Neuron (in vitro differentiated cells): Measurements from ENCODE around the gene SERPINA9.

ENCODE experiments used
- H2AFZ ChIP-seq: one replicate; pipeline ENCODE4 v1.6.1; 2013; ENCODE audit warnings: low read depth, mild to moderate bottlenecking, inconsistent platforms, low read length, moderate library complexity
- H3K27me3 ChIP-seq: one replicate; pipeline ENCODE4 v1.6.1; 2013; ENCODE audit warnings: low read length; ENCODE audit not compliant: insufficient read depth
- H3K36me3 ChIP-seq: one replicate; pipeline ENCODE4 v1.6.1; 2013; ENCODE audit warnings: low read length; ENCODE audit not compliant: insufficient read depth
- H3K4me1 ChIP-seq: one replicate; pipeline ENCODE4 v1.6.1; 2013; ENCODE audit warnings: low read length; ENCODE audit not compliant: insufficient read depth
- H3K4me3 ChIP-seq: 2 replicates; pipeline ENCODE4 v1.5.1; 2013; ENCODE audit warnings: mild to moderate bottlenecking, low read length, moderate library complexity
- H3K9me3 ChIP-seq: one replicate; pipeline ENCODE4 v1.6.1; 2013; ENCODE audit warnings: low read length

Gene SERPINA9

GRCh38 chr14:94449930-94450329 is 26.1 kb downstream of the SERPINA9 start:
- no peaks in the 10 kb centered on the region for H3K9me3 ChIP-seq
- peaks cover 7% of the 10 kb centered on the region for H3K4me1 ChIP-seq
- H3K27me3 ChIP-seq = no peaks in the 10 kb centered on the region
- H3K4me3 ChIP-seq = no peak overlapping the region
- H3K36me3 ChIP-seq = no peaks in the 10 kb centered on the region
- H2AFZ ChIP-seq = no peak overlapping the region

GRCh38 chr14:94448071-94448808 is 27.8 kb downstream of the SERPINA9 start:
- no peak overlapping the region for H3K4me3 ChIP-seq
- no peaks in the 10 kb centered on the region for H3K27me3 ChIP-seq
- H2AFZ ChIP-seq = no peak overlapping the region
- no peaks in the 10 kb centered on the region for H3K36me3 ChIP-seq
- no peaks in the 10 kb centered on the region for H3K9me3 ChIP-seq
- H3K4me1 ChIP-seq = peaks cover 7% of the 10 kb centered on the region

DNA sequence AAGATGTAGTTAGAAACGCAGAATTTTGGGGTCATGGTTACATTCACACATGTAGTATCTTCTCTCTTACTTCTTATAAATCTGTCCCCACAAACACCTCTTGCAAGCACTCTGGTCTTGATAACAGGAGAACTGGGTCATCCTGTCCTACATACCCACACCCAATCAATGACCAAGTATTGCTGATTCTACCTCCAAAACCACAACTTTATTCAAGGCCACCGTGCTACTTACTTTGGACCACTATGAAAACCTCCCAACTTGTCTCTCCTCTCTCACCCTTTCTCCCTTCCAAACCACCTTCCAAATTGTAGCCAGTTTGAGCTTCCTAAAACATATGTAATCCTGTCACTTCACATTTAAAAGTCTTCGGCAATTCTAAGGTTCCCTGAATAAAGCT is 28.8 kb downstream of the SERPINA9 start:
- H3K36me3 ChIP-seq = no peaks in the 10 kb centered on the region
- peaks cover 7% of the 10 kb centered on the region for H3K4me1 ChIP-seq
- no peak overlapping the region for H2AFZ ChIP-seq
- no peaks in the 10 kb centered on the region for H3K9me3 ChIP-seq
- H3K27me3 ChIP-seq = no peaks in the 10 kb centered on the region
- H3K4me3 ChIP-seq = no peak overlapping the region

GRCh38 chr14:94446126-94446525 is 29.9 kb downstream of the SERPINA9 start:
- no peaks in the 10 kb centered on the region for H3K27me3 ChIP-seq
- H3K36me3 ChIP-seq = no peaks in the 10 kb centered on the region
- H2AFZ ChIP-seq = no peak overlapping the region
- no peaks in the 10 kb centered on the region for H3K9me3 ChIP-seq
- H3K4me3 ChIP-seq = no peak overlapping the region
- H3K4me1 ChIP-seq = no peaks in the 10 kb centered on the region

GRCh38 chr14:94445003-94445402 is 31.0 kb downstream of the SERPINA9 start:
- Histone ChIP-seq H3K27me3 (no peaks in the 10 kb centered on the region), H2AFZ (no peak overlapping the region), H3K4me1 (no peaks in the 10 kb centered on the region), H3K4me3 (no peak overlapping the region), H3K9me3 (no peaks in the 10 kb centered on the region), H3K36me3 (no peaks in the 10 kb centered on the region)

DNA sequence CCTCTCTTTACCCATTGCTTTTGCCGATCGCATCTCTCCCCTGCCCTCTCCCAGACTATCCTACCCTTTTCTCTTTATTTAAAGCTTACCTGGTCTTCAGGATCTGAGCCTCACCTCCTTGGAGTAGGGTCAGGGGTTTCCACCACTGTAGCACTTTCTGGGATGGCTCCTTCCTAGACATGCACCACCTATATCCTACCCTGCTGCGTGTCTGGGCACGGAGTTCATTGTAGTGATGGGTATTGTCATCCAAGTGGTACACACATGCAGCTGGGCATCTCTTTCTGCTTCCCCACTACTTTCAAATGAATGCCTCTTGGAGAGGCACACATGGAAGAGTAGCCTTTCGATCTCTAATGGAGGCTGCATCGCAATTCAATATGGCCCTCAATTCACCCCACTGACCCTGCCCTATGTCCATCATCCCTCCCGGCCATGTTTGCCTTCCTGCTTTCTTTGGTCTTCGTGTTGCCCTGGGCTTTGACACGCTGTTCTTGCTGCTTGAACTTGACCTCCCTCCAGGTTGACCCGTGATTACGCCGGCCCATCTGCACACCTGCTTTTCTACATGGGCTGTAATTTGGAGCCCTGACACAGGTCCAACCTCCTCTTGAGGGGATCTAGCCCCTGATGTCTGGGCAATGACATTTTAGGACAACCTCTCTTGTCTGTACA is 34.3 kb downstream of the SERPINA9 start:
- H3K4me1 ChIP-seq = no peaks in the 10 kb centered on the region
- no peaks in the 10 kb centered on the region for H3K9me3 ChIP-seq
- H2AFZ ChIP-seq = no peak overlapping the region
- H3K36me3 ChIP-seq = no peaks in the 10 kb centered on the region
- no peak overlapping the region for H3K4me3 ChIP-seq
- no peaks in the 10 kb centered on the region for H3K27me3 ChIP-seq

GRCh38 chr14:94441130-94441529 is 34.9 kb downstream of the SERPINA9 start:
- no peaks in the 10 kb centered on the region for H3K4me1 ChIP-seq
- no peak overlapping the region for H3K4me3 ChIP-seq
- no peaks in the 10 kb centered on the region for H3K27me3 ChIP-seq
- no peaks in the 10 kb centered on the region for H3K36me3 ChIP-seq
- no peaks in the 10 kb centered on the region for H3K9me3 ChIP-seq
- H2AFZ ChIP-seq = no peak overlapping the region

- no peak overlapping the region for H3K4me3 ChIP-seq
- no peaks in the 10 kb centered on the region for H3K27me3 ChIP-seq
- no peaks in the 10 kb centered on the region for H3K4me1 ChIP-seq
- no peaks in the 10 kb centered on the region for H3K9me3 ChIP-seq
- H3K36me3 ChIP-seq = no peaks in the 10 kb centered on the region
- no peak overlapping the region for H2AFZ ChIP-seq
Observed at GRCh38 chr14:94439453-94440057, 36.4 kb downstream of the SERPINA9 start.

GRCh38 chr14:94428610-94429009 is 47.4 kb downstream of the SERPINA9 start:
- H2AFZ ChIP-seq = no peak overlapping the region
- no peaks in the 10 kb centered on the region for H3K9me3 ChIP-seq
- H3K4me3 ChIP-seq = no peak overlapping the region
- no peaks in the 10 kb centered on the region for H3K36me3 ChIP-seq
- H3K27me3 ChIP-seq = no peaks in the 10 kb centered on the region
- H3K4me1 ChIP-seq = no peaks in the 10 kb centered on the region

DNA sequence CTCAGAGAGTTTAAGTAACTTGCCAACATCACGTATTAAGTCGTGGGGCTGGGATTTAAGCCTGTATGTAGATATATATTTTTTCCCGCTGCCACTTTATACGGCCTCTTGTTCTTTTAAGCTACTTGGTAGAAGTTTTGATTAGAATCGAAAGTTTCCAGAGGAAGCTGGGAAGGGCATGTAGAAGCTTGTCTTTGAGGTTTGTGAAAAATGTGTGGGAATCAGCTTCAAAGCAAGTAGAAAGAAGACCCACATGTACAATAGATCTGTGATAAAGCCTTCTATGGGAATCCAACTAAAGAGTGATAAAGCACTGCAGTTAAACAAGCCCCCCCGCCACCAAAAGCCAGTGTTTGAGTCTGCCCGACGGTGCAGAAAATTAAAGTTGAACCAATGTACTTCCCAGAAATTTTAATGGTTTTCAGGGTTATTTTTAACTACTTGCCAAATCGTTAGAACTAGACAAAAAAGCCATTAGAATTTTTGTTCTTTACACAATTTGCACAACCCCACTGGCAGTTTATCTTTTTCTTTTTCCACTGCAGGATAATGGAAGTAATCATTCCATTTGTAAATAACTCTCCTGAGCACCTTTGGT is 48.9 kb downstream of the SERPINA9 start:
- H3K9me3 ChIP-seq = no peaks in the 10 kb centered on the region
- no peak overlapping the region for H3K4me3 ChIP-seq
- H2AFZ ChIP-seq = no peak overlapping the region
- no peaks in the 10 kb centered on the region for H3K4me1 ChIP-seq
- H3K36me3 ChIP-seq = no peaks in the 10 kb centered on the region
- H3K27me3 ChIP-seq = no peaks in the 10 kb centered on the region

- Histone ChIP-seq H3K4me1 (no peaks in the 10 kb centered on the region), H3K4me3 (no peak overlapping the region), H3K36me3 (no peaks in the 10 kb centered on the region)
Observed at GRCh38 chr14:94426526-94426925, 49.5 kb downstream of the SERPINA9 start.

DNA sequence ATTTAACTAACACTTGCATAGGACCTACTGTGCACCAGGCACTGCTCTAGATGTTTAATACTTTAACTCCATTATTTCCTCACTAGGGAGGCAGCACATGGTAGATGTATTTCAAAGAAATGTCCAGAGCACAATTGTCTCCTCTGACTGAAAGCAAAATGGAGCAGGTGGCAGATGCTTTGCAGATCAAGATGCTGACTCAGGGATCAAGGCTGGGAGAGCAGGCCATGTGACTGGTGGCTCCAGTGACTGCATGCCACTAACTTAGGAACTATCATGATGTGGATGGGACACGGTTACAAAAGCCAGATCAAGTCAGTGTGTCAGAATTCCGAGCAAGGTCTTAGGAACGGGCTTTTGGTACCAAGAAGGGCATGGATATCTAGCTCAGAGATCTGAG is 51.6 kb downstream of the SERPINA9 start:
- Histone ChIP-seq H3K4me3 (no peak overlapping the region), H3K9me3 (no peaks in the 10 kb centered on the region), H3K4me1 (no peaks in the 10 kb centered on the region), H3K36me3 (no peaks in the 10 kb centered on the region), H3K27me3 (no peaks in the 10 kb centered on the region), H2AFZ (no peak overlapping the region)

More at GRCh38 chr14:94426526-94426925, 49.5 kb downstream of the SERPINA9 start:
- Histone ChIP-seq H3K9me3 (no peaks in the 10 kb centered on the region), H2AFZ (no peak overlapping the region), H3K27me3 (no peaks in the 10 kb centered on the region)

DNA sequence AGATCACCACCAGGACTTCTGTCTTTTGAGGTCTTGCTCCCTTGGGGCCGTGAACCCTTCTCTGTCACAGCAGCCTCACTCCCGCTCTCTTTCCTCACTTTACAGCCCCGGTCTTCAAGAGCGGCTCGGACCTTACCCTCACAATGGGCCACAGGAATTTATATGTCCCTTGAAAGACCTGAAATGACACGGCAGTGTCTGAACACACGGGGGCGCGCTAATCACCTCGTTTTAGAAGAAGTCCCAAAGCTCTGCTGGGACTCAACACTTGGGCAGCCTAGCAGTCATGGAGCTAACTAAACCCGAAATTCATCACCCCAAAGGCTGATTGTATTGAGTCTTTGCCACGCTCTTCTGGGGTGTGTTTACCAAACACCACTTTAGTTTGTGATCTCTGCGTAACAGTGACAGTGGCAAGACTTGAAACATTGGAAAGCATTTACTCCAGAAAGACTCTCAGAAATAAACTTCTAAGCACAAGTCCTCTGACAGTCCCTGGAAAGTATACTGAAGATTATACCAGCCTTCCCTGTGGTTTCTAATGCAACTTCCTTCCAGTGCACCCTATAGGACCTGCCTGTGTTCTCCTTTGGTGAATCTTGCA is 52.4 kb downstream of the SERPINA9 start:
- Histone ChIP-seq H3K36me3 (no peaks in the 10 kb centered on the region), H2AFZ (no peak overlapping the region), H3K27me3 (no peaks in the 10 kb centered on the region), H3K4me1 (no peaks in the 10 kb centered on the region), H3K9me3 (no peaks in the 10 kb centered on the region), H3K4me3 (no peak overlapping the region)
